Fibroblast of pulmonary artery (primary cell): ENCODE measurements around the gene ARHGAP22.

Source experiments
- DNase-seq: peaks from one replicate; pipeline ENCODE4 v3.0.0-alpha.2; 2010; ENCODE audit warnings: low read depth
- H3K4me3 ChIP-seq: replicated peaks from 2 replicates; pipeline ENCODE4 v1.5.1; 2011; ENCODE audit warnings: low read depth, mild to moderate bottlenecking, control low read depth, low read length, moderate library complexity
- TF ChIP-seq, protein P1 (sequence below): IDR thresholded peaks from 2 replicates; pipeline ENCODE4 v1.5.1; 2011; ENCODE audit warnings: mild to moderate bottlenecking, control low read depth, low read length, inconsistent platforms; ENCODE audit errors: missing control alignments

ARHGAP22 gene, protein sequence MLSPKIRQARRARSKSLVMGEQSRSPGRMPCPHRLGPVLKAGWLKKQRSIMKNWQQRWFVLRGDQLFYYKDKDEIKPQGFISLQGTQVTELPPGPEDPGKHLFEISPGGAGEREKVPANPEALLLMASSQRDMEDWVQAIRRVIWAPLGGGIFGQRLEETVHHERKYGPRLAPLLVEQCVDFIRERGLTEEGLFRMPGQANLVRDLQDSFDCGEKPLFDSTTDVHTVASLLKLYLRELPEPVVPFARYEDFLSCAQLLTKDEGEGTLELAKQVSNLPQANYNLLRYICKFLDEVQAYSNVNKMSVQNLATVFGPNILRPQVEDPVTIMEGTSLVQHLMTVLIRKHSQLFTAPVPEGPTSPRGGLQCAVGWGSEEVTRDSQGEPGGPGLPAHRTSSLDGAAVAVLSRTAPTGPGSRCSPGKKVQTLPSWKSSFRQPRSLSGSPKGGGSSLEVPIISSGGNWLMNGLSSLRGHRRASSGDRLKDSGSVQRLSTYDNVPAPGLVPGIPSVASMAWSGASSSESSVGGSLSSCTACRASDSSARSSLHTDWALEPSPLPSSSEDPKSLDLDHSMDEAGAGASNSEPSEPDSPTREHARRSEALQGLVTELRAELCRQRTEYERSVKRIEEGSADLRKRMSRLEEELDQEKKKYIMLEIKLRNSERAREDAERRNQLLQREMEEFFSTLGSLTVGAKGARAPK

DNA sequence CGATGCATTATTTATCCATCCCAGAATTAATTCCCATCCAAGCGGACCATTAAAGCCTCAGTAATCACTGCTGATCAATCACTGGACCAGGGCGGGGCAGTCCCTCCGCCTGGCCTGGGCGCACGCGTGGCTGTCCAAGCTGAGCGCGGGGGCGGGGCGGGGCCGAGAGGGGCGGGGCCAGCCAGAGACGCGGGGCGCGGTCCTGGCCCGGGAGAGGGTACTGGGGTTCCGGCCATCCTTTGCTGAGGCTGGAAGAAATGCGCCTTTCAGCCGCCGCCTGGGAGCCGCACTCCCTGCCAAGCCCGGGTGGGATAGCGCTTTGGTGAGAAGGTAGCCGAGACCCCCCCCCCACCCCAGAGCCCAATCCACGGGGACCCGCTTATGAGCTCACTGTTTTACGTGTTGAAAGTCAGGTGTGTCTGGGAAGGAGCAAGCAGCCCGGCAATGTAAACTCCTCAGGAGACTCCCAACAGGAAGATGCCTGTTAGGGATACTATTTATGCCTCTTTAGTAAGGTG is at the start of gene ARHGAP22:
Gene ARHGAP22 (minus strand): TSS at position 83 of the 518 bp plus-strand sequence. CDS start 277 bp downstream, outside the sequence.
- DNase-seq, result peak; percentile 28
- peak within 1 kb of the TSS; percentile 77 for H3K4me3 ChIP-seq
- TF ChIP-seq, protein P1, sequence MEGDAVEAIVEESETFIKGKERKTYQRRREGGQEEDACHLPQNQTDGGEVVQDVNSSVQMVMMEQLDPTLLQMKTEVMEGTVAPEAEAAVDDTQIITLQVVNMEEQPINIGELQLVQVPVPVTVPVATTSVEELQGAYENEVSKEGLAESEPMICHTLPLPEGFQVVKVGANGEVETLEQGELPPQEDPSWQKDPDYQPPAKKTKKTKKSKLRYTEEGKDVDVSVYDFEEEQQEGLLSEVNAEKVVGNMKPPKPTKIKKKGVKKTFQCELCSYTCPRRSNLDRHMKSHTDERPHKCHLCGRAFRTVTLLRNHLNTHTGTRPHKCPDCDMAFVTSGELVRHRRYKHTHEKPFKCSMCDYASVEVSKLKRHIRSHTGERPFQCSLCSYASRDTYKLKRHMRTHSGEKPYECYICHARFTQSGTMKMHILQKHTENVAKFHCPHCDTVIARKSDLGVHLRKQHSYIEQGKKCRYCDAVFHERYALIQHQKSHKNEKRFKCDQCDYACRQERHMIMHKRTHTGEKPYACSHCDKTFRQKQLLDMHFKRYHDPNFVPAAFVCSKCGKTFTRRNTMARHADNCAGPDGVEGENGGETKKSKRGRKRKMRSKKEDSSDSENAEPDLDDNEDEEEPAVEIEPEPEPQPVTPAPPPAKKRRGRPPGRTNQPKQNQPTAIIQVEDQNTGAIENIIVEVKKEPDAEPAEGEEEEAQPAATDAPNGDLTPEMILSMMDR, result no peak

DNA sequence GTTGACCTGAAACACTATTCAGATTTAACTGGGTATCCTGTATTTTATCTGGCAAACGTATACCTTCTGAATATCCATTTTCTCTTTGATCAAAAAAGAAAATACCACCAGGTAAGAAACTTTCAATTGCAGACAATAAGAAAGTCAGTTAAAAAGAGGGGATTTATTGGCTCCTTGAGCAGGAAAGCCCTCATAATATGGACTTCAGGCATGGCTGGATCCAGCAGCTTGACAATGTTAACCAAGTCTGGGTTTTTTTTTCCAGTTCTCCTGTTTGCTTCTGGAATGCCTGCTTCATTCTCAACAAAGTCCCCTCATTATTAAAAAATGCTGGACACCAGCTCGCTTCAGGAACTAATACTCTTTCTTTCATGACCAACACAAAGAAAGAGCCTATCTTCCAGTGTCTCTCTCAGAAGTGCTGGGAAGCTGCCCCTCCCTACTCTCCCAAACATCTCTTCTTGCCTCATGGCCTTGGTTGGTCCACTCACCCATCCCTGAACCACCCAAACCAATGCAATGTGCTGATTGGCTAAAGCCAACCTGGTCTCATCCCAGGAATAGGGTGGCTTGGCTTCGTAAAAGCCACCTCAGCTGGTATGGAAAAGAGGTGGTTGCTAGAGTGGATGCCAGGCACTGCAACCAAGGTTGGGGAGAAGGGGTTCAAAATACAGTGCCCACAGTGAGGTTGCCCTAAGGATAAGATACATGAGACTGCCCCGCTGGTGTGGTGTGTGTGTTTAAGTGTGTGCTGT is 49.2 kb upstream of the ARHGAP22 start:
- TF ChIP-seq, protein P1, result no peak
- no peak overlapping the region for H3K4me3 ChIP-seq
- DNase-seq, result no peak

DNA sequence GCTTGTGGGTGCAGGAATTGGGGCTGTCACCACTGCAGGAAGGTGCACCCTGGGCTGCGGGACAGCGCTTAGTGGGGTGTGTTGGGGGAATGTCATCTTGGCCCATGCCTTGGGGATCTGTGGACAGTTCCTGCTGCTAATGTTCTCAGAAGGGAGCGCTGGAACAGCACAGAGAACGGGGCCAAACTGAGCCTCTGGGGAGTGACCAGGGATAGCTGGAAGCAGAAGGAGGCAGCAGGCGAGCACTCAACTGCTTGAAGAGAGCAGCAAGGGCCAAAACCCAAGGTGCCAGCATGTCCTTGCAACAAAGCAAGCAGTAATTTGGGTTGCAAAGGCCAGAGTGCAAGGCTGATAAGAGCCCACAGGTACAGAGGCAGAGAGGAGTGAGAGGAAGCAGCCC is 48.5 kb upstream of the ARHGAP22 start:
- no peak overlapping the region for H3K4me3 ChIP-seq
- no peak for DNase-seq
- TF ChIP-seq, protein P1, result no peak

DNA sequence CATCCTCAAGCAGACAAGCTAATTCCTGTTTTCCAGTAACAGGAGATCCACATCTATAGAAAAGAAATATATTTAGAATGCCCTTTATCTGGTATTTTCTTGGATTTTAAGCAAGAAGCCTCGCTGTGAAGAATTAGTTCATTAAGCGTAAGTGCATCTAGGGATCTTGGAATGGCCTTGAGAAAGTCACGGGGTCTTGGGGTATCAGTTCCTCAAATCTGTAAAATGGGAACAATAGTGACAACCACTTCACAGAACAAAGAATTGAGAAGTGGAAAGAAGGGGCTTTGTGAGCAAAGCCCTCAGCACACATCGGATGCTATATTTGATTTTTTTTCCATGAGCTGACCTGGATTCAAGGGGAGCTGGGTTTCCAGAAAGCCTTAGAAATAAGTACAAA is 47.5 kb upstream of the ARHGAP22 start:
- H3K4me3 ChIP-seq, result no peak overlapping the region
- no peak for DNase-seq
- TF ChIP-seq, protein P1, result no peak

DNA sequence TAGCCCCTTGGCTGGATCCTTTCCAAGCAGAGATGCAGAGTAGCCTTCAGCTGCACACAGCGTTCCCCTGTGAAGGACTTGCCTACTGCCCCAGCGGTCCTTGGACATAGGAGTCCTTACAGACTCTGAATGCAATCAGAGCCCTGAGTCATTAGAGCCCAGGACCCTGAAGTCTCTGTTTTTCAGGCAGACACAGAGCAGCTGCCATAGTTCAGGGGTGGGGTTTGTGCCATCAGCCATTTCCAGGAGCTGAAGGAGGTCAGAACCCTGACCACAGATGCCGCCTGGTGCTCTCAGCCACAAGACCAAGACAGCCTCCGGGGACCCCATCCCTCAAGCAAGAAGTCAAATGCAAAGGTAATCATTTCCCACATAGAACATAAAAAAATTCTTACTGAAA is 47.0 kb upstream of the ARHGAP22 start:
- H3K4me3 ChIP-seq, result no peak overlapping the region
- TF ChIP-seq, protein P1, result no peak
- DNase-seq, result no peak

DNA sequence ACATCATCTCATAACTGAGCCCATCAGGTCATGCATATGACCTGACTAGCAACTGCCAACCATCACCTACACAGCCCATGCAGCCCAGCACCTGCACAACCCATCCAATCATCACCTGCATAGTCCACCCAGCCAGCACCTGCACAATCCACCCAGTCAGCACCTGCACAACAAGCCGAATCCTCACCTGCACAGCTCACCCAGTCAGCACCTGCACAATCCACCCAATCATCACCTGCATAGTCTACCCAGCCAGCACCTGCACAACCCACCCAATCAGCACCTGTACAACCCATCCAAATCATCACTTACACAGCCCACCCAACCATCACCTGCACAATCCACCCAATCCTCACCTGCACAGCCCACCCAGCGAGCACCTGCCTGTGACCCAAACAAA is 46.4 kb upstream of the ARHGAP22 start:
- H3K4me3 ChIP-seq, result no peak overlapping the region
- no peak for DNase-seq
- TF ChIP-seq, protein P1, result no peak
